ENCODE data around the gene CBLB. TPM values are rescaled to one million over a fixed set of nuclear protein-coding genes. Genes with fewer than 3 reads are reported as not detected.
A peak's percentile ranks its signal among the peaks of the same experiment; 100 is the strongest.
"Not testable (repeated sequence)": the region's sequence is repeated elsewhere in the genome, so short reads cannot be mapped to it uniquely, and the experiment has no call there.

CBLB gene
- total and polyA plus RNA-seq, 2 donors (not counting 1 experiment from before 2014, with no cell fraction given): 26.9 to 28.5 TPM

GRCh38 chr3:105762749-105763658 lies 105.8 kb downstream of the CBLB start:
- H2AFZ ChIP-seq (ENCODE audit: low read length): no peak overlapping the region

GRCh38 chr3:105762214-105762613 lies 106.6 kb downstream of the CBLB start:
- not testable (repeated sequence) for DNase-seq (ENCODE audit: low read depth in 2 of 2); H3K4me1 ChIP-seq (ENCODE audit: control insufficient read depth, extremely low read depth, insufficient read depth, low read length); H3K36me3 ChIP-seq (ENCODE audit: control insufficient read depth, insufficient read depth, low read length); H3K9ac ChIP-seq (ENCODE audit: insufficient read depth, low read length); H3K27ac ChIP-seq (ENCODE audit: insufficient read depth, low read length); H3K4me3 ChIP-seq (replicated peaks in 1 of 4; ENCODE audit: control extremely low read depth in 1 of 4, insufficient read depth in 1 of 4, low read depth in 3 of 4, low read length in 4 of 4); H3K27me3 ChIP-seq (ENCODE audit: control insufficient read depth, insufficient read depth, low read length); H3K79me2 ChIP-seq (ENCODE audit: control insufficient read depth, insufficient read depth, low read length); H3K4me2 ChIP-seq (ENCODE audit: extremely low read depth, insufficient read depth, low read length); H4K20me1 ChIP-seq (ENCODE audit: control insufficient read depth, extremely low read depth, insufficient read depth, low read length); H2AFZ ChIP-seq (ENCODE audit: low read length); H3K9me3 ChIP-seq (ENCODE audit: control insufficient read depth, insufficient read depth, low read depth, low read length)

More at GRCh38 chr3:105762749-105763658, 105.8 kb downstream of the CBLB start:
- no peak overlapping the region for H3K4me3 ChIP-seq (replicated peaks in 1 of 4; ENCODE audit: control extremely low read depth in 1 of 4, insufficient read depth in 1 of 4, low read depth in 3 of 4, low read length in 4 of 4)
- no peaks in the 10 kb centered on the region for H3K4me1 ChIP-seq (ENCODE audit: control insufficient read depth, extremely low read depth, insufficient read depth, low read length)
- DNase-seq (ENCODE audit: low read depth in 2 of 2): peak in 1 of 2 donors; percentile 40
- no peak overlapping the region for H3K27ac ChIP-seq (ENCODE audit: insufficient read depth, low read length)
- H3K27me3 ChIP-seq (ENCODE audit: control insufficient read depth, insufficient read depth, low read length): no peaks in the 10 kb centered on the region
- no peaks in the 10 kb centered on the region for H3K79me2 ChIP-seq (ENCODE audit: control insufficient read depth, insufficient read depth, low read length)
- H3K4me2 ChIP-seq (ENCODE audit: extremely low read depth, insufficient read depth, low read length): no peak overlapping the region
- H3K9me3 ChIP-seq (ENCODE audit: control insufficient read depth, insufficient read depth, low read depth, low read length): no peaks in the 10 kb centered on the region
- H4K20me1 ChIP-seq (ENCODE audit: control insufficient read depth, extremely low read depth, insufficient read depth, low read length): no peaks in the 10 kb centered on the region
- H3K36me3 ChIP-seq (ENCODE audit: control insufficient read depth, insufficient read depth, low read length): peaks cover 1% of the 10 kb centered on the region
- TF ChIP-seq EZH2 (IDR thresholded peaks at IDR 0.05; ENCODE audit: low read length, missing control alignments) (no peak), CTCF (conservative IDR thresholded peaks at IDR 0.05 in 1 of 2, IDR thresholded peaks at IDR 0.05 in 1 of 2; ENCODE audit: low read depth in 1 of 2, low read length in 2 of 2) (no peak)
- H3K9ac ChIP-seq (ENCODE audit: insufficient read depth, low read length): no peak overlapping the region

DNA sequence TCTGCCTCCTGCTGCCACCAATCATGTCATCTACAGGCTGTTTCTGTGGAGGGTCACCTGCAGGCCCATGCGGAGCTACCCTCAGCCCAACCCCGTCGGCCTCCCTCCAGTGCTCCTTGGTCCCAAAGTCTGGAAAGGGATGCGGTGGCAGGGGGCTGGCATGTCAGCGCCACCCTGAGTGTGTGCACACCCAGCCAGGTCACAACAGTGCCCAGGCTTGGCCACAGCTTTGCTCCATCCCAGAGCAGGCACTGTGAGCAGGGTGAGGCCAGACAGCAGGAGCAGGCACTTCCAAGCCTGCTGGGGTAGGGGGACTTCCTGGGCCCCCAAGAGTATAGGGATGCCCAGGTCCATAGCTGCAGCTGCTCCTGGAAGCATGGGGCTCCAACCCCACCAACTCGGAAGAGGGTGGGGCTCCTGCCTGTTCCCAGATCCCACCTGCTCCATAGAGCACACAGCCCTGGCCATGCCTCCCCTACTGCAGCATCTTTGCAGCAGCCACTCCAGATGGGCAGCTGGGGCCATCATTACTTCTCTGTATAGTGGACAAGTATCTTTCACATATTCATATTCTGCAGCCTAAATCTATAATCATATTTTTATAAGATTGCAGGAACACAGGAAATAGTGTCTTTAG lies 109.3 kb downstream of the CBLB start:
- H3K9ac ChIP-seq (ENCODE audit: insufficient read depth, low read length): no peak overlapping the region
- no peaks in the 10 kb centered on the region for H4K20me1 ChIP-seq (ENCODE audit: control insufficient read depth, extremely low read depth, insufficient read depth, low read length)
- no peak overlapping the region for H3K4me2 ChIP-seq (ENCODE audit: extremely low read depth, insufficient read depth, low read length)
- H3K79me2 ChIP-seq (ENCODE audit: control insufficient read depth, insufficient read depth, low read length): no peaks in the 10 kb centered on the region
- H3K4me3 ChIP-seq (replicated peaks in 1 of 4; ENCODE audit: control extremely low read depth in 1 of 4, insufficient read depth in 1 of 4, low read depth in 3 of 4, low read length in 4 of 4): no peak overlapping the region
- no peak overlapping the region for H3K27ac ChIP-seq (ENCODE audit: insufficient read depth, low read length)
- H3K27me3 ChIP-seq (ENCODE audit: control insufficient read depth, insufficient read depth, low read length): no peaks in the 10 kb centered on the region
- no peaks in the 10 kb centered on the region for H3K9me3 ChIP-seq (ENCODE audit: control insufficient read depth, insufficient read depth, low read depth, low read length)
- DNase-seq (ENCODE audit: low read depth in 2 of 2): no peak
- TF ChIP-seq EZH2 (IDR thresholded peaks at IDR 0.05; ENCODE audit: low read length, missing control alignments) (no peak), CTCF (conservative IDR thresholded peaks at IDR 0.05 in 1 of 2, IDR thresholded peaks at IDR 0.05 in 1 of 2; ENCODE audit: low read depth in 1 of 2, low read length in 2 of 2) (no peak)
- no peaks in the 10 kb centered on the region for H3K4me1 ChIP-seq (ENCODE audit: control insufficient read depth, extremely low read depth, insufficient read depth, low read length)
- H3K36me3 ChIP-seq (ENCODE audit: control insufficient read depth, insufficient read depth, low read length): peaks cover 1% of the 10 kb centered on the region
- H2AFZ ChIP-seq (ENCODE audit: low read length): no peak overlapping the region
